Nephron (organoid): ENCODE results near the gene CNNM3.

Experiments
- H3K27ac Mint-ChIP-seq, 3 experiments: 2 replicates each; pipeline ENCODE4 v1.8.0; 2020; ENCODE audit warnings: mixed read lengths in 3 of 3, mild to moderate bottlenecking in 2 of 3, moderate library complexity in 1 of 3
- H3K27me3 Mint-ChIP-seq: 2 replicates; pipeline ENCODE4 v1.8.0; 2021; ENCODE audit warnings: low read depth, mild to moderate bottlenecking, moderate library complexity, mixed read lengths
- H3K36me3 Mint-ChIP-seq: 2 replicates; pipeline ENCODE4 v1.8.0; 2020; ENCODE audit warnings: low read depth, mixed read lengths
- H3K4me1 Mint-ChIP-seq: 2 replicates; pipeline ENCODE4 v1.8.0; 2020; ENCODE audit warnings: mixed read lengths
- H3K4me3 Mint-ChIP-seq, 3 experiments: 2 replicates each; pipeline ENCODE4 v1.8.0; 2020; ENCODE audit warnings: mild to moderate bottlenecking in 3 of 3, mixed read lengths in 3 of 3, moderate library complexity in 2 of 3
- H3K9me3 Mint-ChIP-seq: 2 replicates; pipeline ENCODE4 v1.8.0; 2020; ENCODE audit warnings: mixed read lengths
- TF ChIP-seq, protein P1 (sequence below), 3 experiments: fragments of 200-600 bp; sonication (generic); IDR thresholded peaks; one replicate each; pipeline ENCODE4 v1.5.0; 2021; ENCODE audit warnings: antibody characterized with exemption in 3 of 3; ENCODE audit not compliant: unreplicated experiment in 3 of 3

Gene CNNM3

DNA sequence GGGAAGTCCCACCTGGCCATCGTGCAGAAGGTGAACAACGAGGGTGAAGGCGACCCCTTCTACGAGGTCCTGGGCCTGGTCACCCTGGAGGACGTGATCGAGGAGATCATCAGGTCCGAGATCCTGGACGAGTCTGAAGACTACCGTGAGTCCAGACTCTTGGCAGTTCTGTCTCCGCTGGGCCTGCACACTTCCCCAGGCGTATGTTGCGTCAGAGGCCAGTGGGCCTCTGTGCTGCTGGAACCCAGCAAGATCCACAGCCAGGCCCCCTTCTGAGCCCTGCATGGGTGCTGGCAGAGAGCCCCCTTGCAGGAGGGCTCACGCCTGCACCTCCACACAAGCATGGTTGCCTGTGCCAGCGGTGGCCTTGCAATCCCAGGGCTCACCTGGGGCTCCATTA, 9.0 kb downstream of the CNNM3 start:
- Mint-ChIP-seq H3K4me3 (no peak overlapping the region), H3K4me1 (peaks cover 28% of the 10 kb centered on the region), H3K9me3 (no peaks in the 10 kb centered on the region), H3K36me3 (peaks cover 14% of the 10 kb centered on the region), H3K27me3 (no peaks in the 10 kb centered on the region), H3K27ac (no peak overlapping the region)
- TF ChIP-seq, protein P1, sequence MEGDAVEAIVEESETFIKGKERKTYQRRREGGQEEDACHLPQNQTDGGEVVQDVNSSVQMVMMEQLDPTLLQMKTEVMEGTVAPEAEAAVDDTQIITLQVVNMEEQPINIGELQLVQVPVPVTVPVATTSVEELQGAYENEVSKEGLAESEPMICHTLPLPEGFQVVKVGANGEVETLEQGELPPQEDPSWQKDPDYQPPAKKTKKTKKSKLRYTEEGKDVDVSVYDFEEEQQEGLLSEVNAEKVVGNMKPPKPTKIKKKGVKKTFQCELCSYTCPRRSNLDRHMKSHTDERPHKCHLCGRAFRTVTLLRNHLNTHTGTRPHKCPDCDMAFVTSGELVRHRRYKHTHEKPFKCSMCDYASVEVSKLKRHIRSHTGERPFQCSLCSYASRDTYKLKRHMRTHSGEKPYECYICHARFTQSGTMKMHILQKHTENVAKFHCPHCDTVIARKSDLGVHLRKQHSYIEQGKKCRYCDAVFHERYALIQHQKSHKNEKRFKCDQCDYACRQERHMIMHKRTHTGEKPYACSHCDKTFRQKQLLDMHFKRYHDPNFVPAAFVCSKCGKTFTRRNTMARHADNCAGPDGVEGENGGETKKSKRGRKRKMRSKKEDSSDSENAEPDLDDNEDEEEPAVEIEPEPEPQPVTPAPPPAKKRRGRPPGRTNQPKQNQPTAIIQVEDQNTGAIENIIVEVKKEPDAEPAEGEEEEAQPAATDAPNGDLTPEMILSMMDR (IDR thresholded peaks at IDR 0.05; ENCODE audit: unreplicated experiment in 3 of 3) = no peak

- no peak overlapping the region for H3K4me3 Mint-ChIP-seq
- no peaks in the 10 kb centered on the region for H3K27me3 Mint-ChIP-seq
- H3K4me1 Mint-ChIP-seq = peaks cover 18% of the 10 kb centered on the region
- H3K27ac Mint-ChIP-seq = no peak overlapping the region
- TF ChIP-seq, protein P1 (IDR thresholded peaks at IDR 0.05; ENCODE audit: unreplicated experiment in 3 of 3) = no peak
- peaks cover 27% of the 10 kb centered on the region for H3K36me3 Mint-ChIP-seq
- H3K9me3 Mint-ChIP-seq = no peaks in the 10 kb centered on the region
Measured at GRCh38 chr2:96826546-96827278, 10.6 kb downstream of the CNNM3 start.

GRCh38 chr2:96828436-96828835, 12.4 kb downstream of the CNNM3 start:
- Mint-ChIP-seq H3K27me3 (no peaks in the 10 kb centered on the region), H3K9me3 (no peaks in the 10 kb centered on the region), H3K27ac (no peak overlapping the region), H3K36me3 (peaks cover 34% of the 10 kb centered on the region), H3K4me1 (peaks cover 32% of the 10 kb centered on the region), H3K4me3 (no peak overlapping the region)
- TF ChIP-seq, protein P1 (IDR thresholded peaks at IDR 0.05; ENCODE audit: unreplicated experiment in 3 of 3) = no peak

DNA sequence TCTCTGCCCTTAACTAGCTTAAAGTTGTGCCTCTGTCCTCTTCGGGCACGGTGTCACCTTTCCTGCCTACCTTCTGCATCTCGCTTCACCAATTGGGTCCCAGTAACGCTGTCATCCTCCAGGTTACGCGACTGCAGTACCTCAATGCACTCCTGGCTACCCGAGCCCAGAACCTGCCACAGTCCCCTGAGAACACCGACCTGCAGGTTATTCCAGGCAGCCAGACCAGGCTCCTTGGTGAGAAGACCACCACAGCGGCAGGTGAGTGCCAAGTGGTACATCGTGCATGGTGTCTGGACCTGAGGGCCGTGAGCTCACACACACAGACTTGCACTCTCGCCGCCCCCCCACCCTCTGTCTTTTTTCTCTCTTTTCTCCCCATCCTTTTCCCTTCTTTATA, 12.8 kb downstream of the CNNM3 start:
- no peaks in the 10 kb centered on the region for H3K9me3 Mint-ChIP-seq
- no peak overlapping the region for H3K4me3 Mint-ChIP-seq
- H3K4me1 Mint-ChIP-seq = peaks cover 31% of the 10 kb centered on the region
- TF ChIP-seq, protein P1 (IDR thresholded peaks at IDR 0.05; ENCODE audit: unreplicated experiment in 3 of 3) = no peak
- H3K27me3 Mint-ChIP-seq = no peaks in the 10 kb centered on the region
- H3K36me3 Mint-ChIP-seq = peaks cover 34% of the 10 kb centered on the region
- no peak overlapping the region for H3K27ac Mint-ChIP-seq

DNA sequence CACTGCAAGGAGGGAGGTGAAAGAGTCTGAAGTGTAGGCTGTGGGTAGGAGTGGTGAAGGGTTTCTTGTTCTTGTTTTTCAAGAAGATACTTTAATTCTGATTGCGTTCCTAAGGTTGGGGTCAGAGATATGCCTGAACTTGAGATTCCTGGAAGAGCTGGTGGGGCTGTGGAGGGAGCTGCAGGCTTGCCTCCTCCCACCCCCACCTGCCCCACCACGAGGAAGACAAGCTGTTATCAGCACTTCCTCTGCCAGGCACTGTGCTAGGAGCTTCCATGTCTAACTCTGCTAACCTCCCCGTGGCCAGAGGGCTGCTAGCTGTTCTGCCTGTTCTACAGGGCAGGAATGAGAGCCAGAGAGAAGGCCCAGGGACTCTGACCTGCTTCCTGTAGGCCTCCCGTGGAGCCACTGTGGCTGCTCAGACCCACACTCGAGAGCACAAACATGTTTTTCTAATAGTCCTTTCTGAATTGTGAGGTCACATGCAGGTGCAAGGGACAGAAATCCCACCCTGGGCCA, 14.0 kb downstream of the CNNM3 start:
- H3K9me3 Mint-ChIP-seq = no peaks in the 10 kb centered on the region
- H3K4me3 Mint-ChIP-seq = no peak overlapping the region
- peaks cover 38% of the 10 kb centered on the region for H3K36me3 Mint-ChIP-seq
- peaks cover 22% of the 10 kb centered on the region for H3K4me1 Mint-ChIP-seq
- no peaks in the 10 kb centered on the region for H3K27me3 Mint-ChIP-seq
- no peak overlapping the region for H3K27ac Mint-ChIP-seq
- TF ChIP-seq, protein P1 (IDR thresholded peaks at IDR 0.05; ENCODE audit: unreplicated experiment in 3 of 3) = no peak

GRCh38 chr2:96831679-96832078, 15.6 kb downstream of the CNNM3 start:
- Mint-ChIP-seq H3K36me3 (peaks cover 42% of the 10 kb centered on the region), H3K9me3 (no peaks in the 10 kb centered on the region), H3K4me3 (no peak overlapping the region), H3K27me3 (no peaks in the 10 kb centered on the region), H3K27ac (peak overlapping the region in 2 of 3 experiments; percentile 38 to 91), H3K4me1 (peaks cover 22% of the 10 kb centered on the region)
- TF ChIP-seq, protein P1 (IDR thresholded peaks at IDR 0.05; ENCODE audit: unreplicated experiment in 3 of 3) = no peak
